ENCODE results near the gene TOMT.

Gene TOMT

GRCh38 chr11:72084965-72085364 lies 20.8 kb upstream of the TOMT start:
- DNase-seq (ENCODE audit: low read depth, low spot score) = no peak
- in situ Hi-C loops (cut with HindIII; ENCODE audit: low sequenced_read_pairs) = no loop called here
- no peak for TF ChIP-seq CTCF (IDR thresholded peaks at IDR 0.05; ENCODE audit: low read depth, low read length)
- no peak overlapping the region for H3K4me3 ChIP-seq (ENCODE audit: low read depth, low read length)

GRCh38 chr11:72085621-72086351 lies 19.9 kb upstream of the TOMT start:
- TF ChIP-seq CTCF (IDR thresholded peaks at IDR 0.05; ENCODE audit: low read depth, low read length) = no peak
- H3K4me3 ChIP-seq (ENCODE audit: low read depth, low read length) = no peak overlapping the region
- DNase-seq (ENCODE audit: low read depth, low spot score) = peak; percentile 32
- in situ Hi-C loops (cut with HindIII; ENCODE audit: low sequenced_read_pairs) = no loop called here

- no peak for DNase-seq (ENCODE audit: low read depth, low spot score)
- no peak for TF ChIP-seq CTCF (IDR thresholded peaks at IDR 0.05; ENCODE audit: low read depth, low read length)
- H3K4me3 ChIP-seq (ENCODE audit: low read depth, low read length) = no peak overlapping the region
- in situ Hi-C loops (cut with HindIII; ENCODE audit: low sequenced_read_pairs) = no loop called here
These were observed 17.5 kb upstream of the TOMT start for GRCh38 chr11:72088076-72088808.

GRCh38 chr11:72091292-72091691 lies 14.4 kb upstream of the TOMT start:
- DNase-seq (ENCODE audit: low read depth, low spot score) = peak; percentile 60
- H3K4me3 ChIP-seq (ENCODE audit: low read depth, low read length) = no peak overlapping the region
- in situ Hi-C loops (cut with HindIII; ENCODE audit: low sequenced_read_pairs) = no loop called here
- TF ChIP-seq CTCF (IDR thresholded peaks at IDR 0.05; ENCODE audit: low read depth, low read length) = peak; percentile 90

- no peak for TF ChIP-seq CTCF (IDR thresholded peaks at IDR 0.05; ENCODE audit: low read depth, low read length)
- H3K4me3 ChIP-seq (ENCODE audit: low read depth, low read length) = no peak overlapping the region
- in situ Hi-C loops (cut with HindIII; ENCODE audit: low sequenced_read_pairs) = no loop called here
- DNase-seq (ENCODE audit: low read depth, low spot score) = no peak
These were observed 7.0 kb upstream of the TOMT start for GRCh38 chr11:72098741-72099140.

- no peak for TF ChIP-seq CTCF (IDR thresholded peaks at IDR 0.05; ENCODE audit: low read depth, low read length)
- in situ Hi-C loops (cut with HindIII; ENCODE audit: low sequenced_read_pairs) = no loop called here
- no peak overlapping the region for H3K4me3 ChIP-seq (ENCODE audit: low read depth, low read length)
- no peak for DNase-seq (ENCODE audit: low read depth, low spot score)
These were observed 5.7 kb upstream of the TOMT start for GRCh38 chr11:72100009-72100408.

Data from astrocyte of the spinal cord (primary cell).